Measurements from ENCODE around the gene NPRL2. TPM values are rescaled to one million over a fixed set of nuclear protein-coding genes. Genes with fewer than 3 reads are reported as not detected.

NPRL2 gene
- total RNA-seq, 1 donor from 2014 or later, result 30.4 TPM

DNA sequence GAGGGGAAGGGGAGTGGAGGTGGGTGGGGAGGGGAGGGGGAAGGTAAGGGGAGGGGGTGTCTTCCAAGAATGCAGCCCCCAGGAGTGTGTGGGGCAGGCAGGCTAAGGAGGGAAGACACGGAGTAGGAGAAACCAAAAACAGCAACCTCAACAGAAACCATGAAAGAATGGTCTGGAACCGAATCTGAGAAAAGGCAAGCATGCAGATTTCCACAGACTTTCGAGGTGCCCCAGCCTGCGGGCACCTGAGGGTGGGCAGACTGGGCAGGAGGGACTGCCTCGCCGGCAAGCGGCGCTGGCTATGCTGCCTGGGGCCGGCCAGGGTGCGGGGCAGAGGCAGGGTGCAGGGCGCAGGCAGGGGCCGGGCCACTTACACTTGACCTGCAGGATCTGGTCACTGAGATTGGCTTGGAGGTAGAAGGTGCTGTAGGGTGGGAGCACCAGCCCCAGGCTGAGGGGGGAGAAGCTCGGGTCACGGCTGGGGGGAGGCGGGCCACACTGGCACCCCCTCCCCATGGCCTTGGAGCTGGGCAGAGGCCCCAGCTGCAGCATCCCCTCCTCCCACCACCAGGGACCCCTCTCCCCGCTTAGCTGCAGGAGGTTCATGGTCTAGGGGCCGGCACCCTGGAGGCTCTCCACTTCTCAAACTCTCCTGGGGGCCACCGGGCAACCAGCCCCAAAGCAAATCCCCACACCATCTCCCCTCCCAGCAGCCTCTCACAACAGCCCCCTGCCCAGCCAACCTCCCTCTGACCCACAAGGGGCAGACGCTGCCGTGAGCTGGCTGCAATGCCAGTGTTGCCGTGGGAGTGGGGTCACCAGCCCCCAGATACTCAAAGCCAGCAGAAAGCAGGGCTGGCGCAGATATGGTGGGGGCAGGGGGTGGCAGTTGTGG lies 24.0 kb upstream of the NPRL2 start:
- Mint-ChIP-seq H3K27me3 (ENCODE audit: unreplicated experiment) (peaks cover 4% of the 10 kb centered on the region), H3K27ac (ENCODE audit: unreplicated experiment) (no peak overlapping the region), H3K4me3 (ENCODE audit: unreplicated experiment) (no peak overlapping the region), H3K4me1 (ENCODE audit: low read depth, unreplicated experiment) (peaks cover 7% of the 10 kb centered on the region), H3K9me3 (ENCODE audit: unreplicated experiment) (peaks cover 5% of the 10 kb centered on the region), H3K36me3 (ENCODE audit: unreplicated experiment) (no peaks in the 10 kb centered on the region)
- peak; percentile 15 for TF ChIP-seq CTCF (IDR thresholded peaks at IDR 0.05; ENCODE audit: partially characterized antibody, unreplicated experiment)
- no peak for DNase-seq

- DNase-seq, result no peak
- no peak overlapping the region for H3K4me3 Mint-ChIP-seq (ENCODE audit: unreplicated experiment)
- H3K27ac Mint-ChIP-seq (ENCODE audit: unreplicated experiment), result no peak overlapping the region
- peaks cover 4% of the 10 kb centered on the region for H3K27me3 Mint-ChIP-seq (ENCODE audit: unreplicated experiment)
- H3K9me3 Mint-ChIP-seq (ENCODE audit: unreplicated experiment), result peaks cover 8% of the 10 kb centered on the region
- H3K36me3 Mint-ChIP-seq (ENCODE audit: unreplicated experiment), result no peaks in the 10 kb centered on the region
- TF ChIP-seq CTCF (IDR thresholded peaks at IDR 0.05; ENCODE audit: partially characterized antibody, unreplicated experiment), result no peak
- peaks cover 12% of the 10 kb centered on the region for H3K4me1 Mint-ChIP-seq (ENCODE audit: low read depth, unreplicated experiment)
Measured at GRCh38 chr3:50373146-50374051, 22.8 kb upstream of the NPRL2 start.

GRCh38 chr3:50372349-50372748 lies 21.8 kb upstream of the NPRL2 start:
- Mint-ChIP-seq H3K9me3 (ENCODE audit: unreplicated experiment) (peaks cover 8% of the 10 kb centered on the region), H3K27me3 (ENCODE audit: unreplicated experiment) (peaks cover 5% of the 10 kb centered on the region), H3K27ac (ENCODE audit: unreplicated experiment) (no peak overlapping the region), H3K36me3 (ENCODE audit: unreplicated experiment) (no peaks in the 10 kb centered on the region), H3K4me1 (ENCODE audit: low read depth, unreplicated experiment) (peaks cover 13% of the 10 kb centered on the region), H3K4me3 (ENCODE audit: unreplicated experiment) (no peak overlapping the region)
- no peak for DNase-seq
- TF ChIP-seq CTCF (IDR thresholded peaks at IDR 0.05; ENCODE audit: partially characterized antibody, unreplicated experiment), result no peak

GRCh38 chr3:50371133-50371685 lies 20.6 kb upstream of the NPRL2 start:
- peaks cover 13% of the 10 kb centered on the region for H3K4me1 Mint-ChIP-seq (ENCODE audit: low read depth, unreplicated experiment)
- peaks cover 6% of the 10 kb centered on the region for H3K27me3 Mint-ChIP-seq (ENCODE audit: unreplicated experiment)
- DNase-seq, result no peak
- peaks cover 8% of the 10 kb centered on the region for H3K9me3 Mint-ChIP-seq (ENCODE audit: unreplicated experiment)
- H3K36me3 Mint-ChIP-seq (ENCODE audit: unreplicated experiment), result no peaks in the 10 kb centered on the region
- no peak overlapping the region for H3K4me3 Mint-ChIP-seq (ENCODE audit: unreplicated experiment)
- H3K27ac Mint-ChIP-seq (ENCODE audit: unreplicated experiment), result no peak overlapping the region
- no peak for TF ChIP-seq CTCF (IDR thresholded peaks at IDR 0.05; ENCODE audit: partially characterized antibody, unreplicated experiment)
